ENCODE results near the gene NTSR2. TPM values are rescaled to one million over a fixed set of nuclear protein-coding genes. Genes with fewer than 3 reads are reported as not detected.

NTSR2 gene
- total RNA-seq, 6 experiments from 2014 or later: not detected

GRCh38 chr2:11610624-11611242 is 59.3 kb downstream of the NTSR2 start:
- H3K36me3 ChIP-seq: no peaks in the 10 kb centered on the region
- no peaks in the 10 kb centered on the region for H3K4me1 ChIP-seq
- no peak overlapping the region for H3K27ac ChIP-seq
- intact Hi-C loops (cut with DNase I): no loop called here
- H3K9me3 ChIP-seq: no peaks in the 10 kb centered on the region
- ATAC-seq (peak in 1 of 4 donors; percentile 30), DNase-seq (no peak)
- no peaks in the 10 kb centered on the region for H3K27me3 ChIP-seq
- H3K4me3 ChIP-seq: no peak overlapping the region
- TF ChIP-seq POLR2A (IDR thresholded peaks at IDR 0.05): no peak
- TF ChIP-seq, protein P1, sequence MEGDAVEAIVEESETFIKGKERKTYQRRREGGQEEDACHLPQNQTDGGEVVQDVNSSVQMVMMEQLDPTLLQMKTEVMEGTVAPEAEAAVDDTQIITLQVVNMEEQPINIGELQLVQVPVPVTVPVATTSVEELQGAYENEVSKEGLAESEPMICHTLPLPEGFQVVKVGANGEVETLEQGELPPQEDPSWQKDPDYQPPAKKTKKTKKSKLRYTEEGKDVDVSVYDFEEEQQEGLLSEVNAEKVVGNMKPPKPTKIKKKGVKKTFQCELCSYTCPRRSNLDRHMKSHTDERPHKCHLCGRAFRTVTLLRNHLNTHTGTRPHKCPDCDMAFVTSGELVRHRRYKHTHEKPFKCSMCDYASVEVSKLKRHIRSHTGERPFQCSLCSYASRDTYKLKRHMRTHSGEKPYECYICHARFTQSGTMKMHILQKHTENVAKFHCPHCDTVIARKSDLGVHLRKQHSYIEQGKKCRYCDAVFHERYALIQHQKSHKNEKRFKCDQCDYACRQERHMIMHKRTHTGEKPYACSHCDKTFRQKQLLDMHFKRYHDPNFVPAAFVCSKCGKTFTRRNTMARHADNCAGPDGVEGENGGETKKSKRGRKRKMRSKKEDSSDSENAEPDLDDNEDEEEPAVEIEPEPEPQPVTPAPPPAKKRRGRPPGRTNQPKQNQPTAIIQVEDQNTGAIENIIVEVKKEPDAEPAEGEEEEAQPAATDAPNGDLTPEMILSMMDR (IDR thresholded peaks at IDR 0.05): no peak
- WGBS (ENCODE audit: insufficient coverage, low coverage, low lambda C conversion rate, missing lambda C conversion rate): no CpG with 5 or more reads among the region's 38 CpGs

Other genes with a start within 250 kb of the NTSR2 start
- gene E2F6, start 204.0 kb downstream of the NTSR2 start, total RNA-seq: 1 to 10 TPM; 4.4 to 9.9 (median 5.8) TPM
- gene GREB1, start 136.2 kb downstream of the NTSR2 start, total RNA-seq: 10 to 100 TPM in 2 of 6 experiments, 1 to 10 TPM in 4; 1.6 to 19.5 (median 6.5) TPM
- gene LPIN1, start 76.4 kb upstream of the NTSR2 start, total RNA-seq: 10 to 100 TPM; 17.3 to 58.7 (median 29.1) TPM

Data from right lobe of liver (tissue), 6 donors.